GM23338 (cell line): ENCODE data around the gene PHRF1.

Experiments used
- CREB1 ChIP-seq: fragments of 250-450 bp; sonication (Bioruptor Pico); IDR thresholded peaks from 2 replicates; pipeline ENCODE4 v1.5.0; 2020; ENCODE audit warnings: low read depth, mild to moderate bottlenecking, moderate library complexity
- EZH2 ChIP-seq: fragments of 200-600 bp; sonication (generic); IDR thresholded peaks from one replicate; pipeline ENCODE4 v1.8.0; 2017; ENCODE audit warnings: antibody characterized with exemption, mild to moderate bottlenecking, low read depth; ENCODE audit not compliant: unreplicated experiment
- NANOG ChIP-seq: IDR thresholded peaks from 2 replicates; pipeline ENCODE4 v1.6.1; 2016; ENCODE audit warnings: antibody characterized with exemption, borderline replicate concordance
- POLR2AphosphoS5 ChIP-seq: IDR thresholded peaks from 2 replicates; pipeline ENCODE4 v1.6.1; 2016; ENCODE audit warnings: antibody characterized with exemption, low read depth
- ZNF331 ChIP-seq: fragments of 250-450 bp; sonication (Bioruptor Pico); IDR thresholded peaks from 2 replicates; pipeline ENCODE4 v1.5.0; 2020; ENCODE audit warnings: low read depth, mild to moderate bottlenecking, moderate library complexity
- TF ChIP-seq, protein P1 (sequence below), 2 experiments: fragments of 200-600 bp in 1 of 2; sonication (generic) in 1 of 2; conservative IDR thresholded peaks; 2 replicates each; pipeline versions ENCODE4 v1.5.1 to v1.6.1; 2016 to 2017; ENCODE audit warnings: antibody characterized with exemption in 2 of 2, low read depth in 2 of 2, mild to moderate bottlenecking in 2 of 2, moderate library complexity in 1 of 2
- TF ChIP-seq, protein P2 (sequence below): IDR thresholded peaks from one replicate; pipeline ENCODE4 v1.6.1; 2018; ENCODE audit warnings: antibody characterized with exemption; ENCODE audit not compliant: unreplicated experiment

DNA sequence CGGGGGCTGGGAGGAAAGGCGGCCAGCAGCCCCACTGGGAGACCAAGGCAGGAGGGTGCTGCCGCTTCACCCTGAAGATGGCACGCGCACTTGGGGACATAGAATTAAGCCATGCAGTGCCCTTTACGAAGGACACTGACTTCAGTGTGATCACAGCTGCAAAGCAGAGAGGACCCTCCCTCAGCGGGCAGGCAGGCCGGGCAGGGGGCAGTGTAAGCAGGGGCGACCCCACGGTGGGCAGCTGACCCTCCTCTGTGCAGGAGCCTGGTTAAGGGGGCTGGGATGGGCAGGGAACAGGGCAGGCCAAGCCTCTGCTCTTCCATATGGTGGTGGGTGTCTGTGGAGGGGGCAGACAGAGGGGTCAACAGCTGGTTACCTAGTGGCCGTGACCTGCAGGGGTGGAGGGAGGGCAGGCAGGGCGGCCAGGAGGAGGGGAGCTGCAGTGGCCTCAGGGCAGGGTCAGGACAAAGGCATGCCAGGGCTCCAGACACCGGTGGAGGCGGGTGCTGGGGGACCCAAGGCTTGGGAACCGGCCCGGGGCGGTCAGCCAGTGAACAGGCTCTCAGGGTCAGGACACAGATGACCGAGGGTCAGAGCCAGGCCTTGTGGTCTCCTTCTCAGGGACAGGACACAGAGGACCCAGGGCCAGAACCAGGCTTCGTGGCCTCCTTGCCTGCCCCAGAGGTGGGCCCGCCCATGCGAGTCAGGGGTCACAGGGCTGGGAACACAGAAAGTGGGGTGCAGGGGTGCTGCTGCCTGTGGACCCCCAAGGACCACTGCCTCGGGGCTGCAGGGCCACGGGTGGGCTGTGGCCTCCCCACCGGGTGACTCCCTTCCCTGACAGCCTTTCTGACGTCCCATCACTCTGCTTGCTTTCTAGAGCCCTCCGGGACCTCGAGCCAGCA is 22.9 kb upstream of the PHRF1 start:
- TF ChIP-seq, protein P1, sequence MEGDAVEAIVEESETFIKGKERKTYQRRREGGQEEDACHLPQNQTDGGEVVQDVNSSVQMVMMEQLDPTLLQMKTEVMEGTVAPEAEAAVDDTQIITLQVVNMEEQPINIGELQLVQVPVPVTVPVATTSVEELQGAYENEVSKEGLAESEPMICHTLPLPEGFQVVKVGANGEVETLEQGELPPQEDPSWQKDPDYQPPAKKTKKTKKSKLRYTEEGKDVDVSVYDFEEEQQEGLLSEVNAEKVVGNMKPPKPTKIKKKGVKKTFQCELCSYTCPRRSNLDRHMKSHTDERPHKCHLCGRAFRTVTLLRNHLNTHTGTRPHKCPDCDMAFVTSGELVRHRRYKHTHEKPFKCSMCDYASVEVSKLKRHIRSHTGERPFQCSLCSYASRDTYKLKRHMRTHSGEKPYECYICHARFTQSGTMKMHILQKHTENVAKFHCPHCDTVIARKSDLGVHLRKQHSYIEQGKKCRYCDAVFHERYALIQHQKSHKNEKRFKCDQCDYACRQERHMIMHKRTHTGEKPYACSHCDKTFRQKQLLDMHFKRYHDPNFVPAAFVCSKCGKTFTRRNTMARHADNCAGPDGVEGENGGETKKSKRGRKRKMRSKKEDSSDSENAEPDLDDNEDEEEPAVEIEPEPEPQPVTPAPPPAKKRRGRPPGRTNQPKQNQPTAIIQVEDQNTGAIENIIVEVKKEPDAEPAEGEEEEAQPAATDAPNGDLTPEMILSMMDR (conservative IDR thresholded peaks at IDR 0.05; ENCODE audit: low read depth in 2 of 2), result no peak
- TF ChIP-seq POLR2AphosphoS5 (no peak), NANOG (no peak), EZH2 (no peak), CREB1 (no peak), ZNF331 (CRISPR knock-in tag) (no peak)
- TF ChIP-seq, protein P2, sequence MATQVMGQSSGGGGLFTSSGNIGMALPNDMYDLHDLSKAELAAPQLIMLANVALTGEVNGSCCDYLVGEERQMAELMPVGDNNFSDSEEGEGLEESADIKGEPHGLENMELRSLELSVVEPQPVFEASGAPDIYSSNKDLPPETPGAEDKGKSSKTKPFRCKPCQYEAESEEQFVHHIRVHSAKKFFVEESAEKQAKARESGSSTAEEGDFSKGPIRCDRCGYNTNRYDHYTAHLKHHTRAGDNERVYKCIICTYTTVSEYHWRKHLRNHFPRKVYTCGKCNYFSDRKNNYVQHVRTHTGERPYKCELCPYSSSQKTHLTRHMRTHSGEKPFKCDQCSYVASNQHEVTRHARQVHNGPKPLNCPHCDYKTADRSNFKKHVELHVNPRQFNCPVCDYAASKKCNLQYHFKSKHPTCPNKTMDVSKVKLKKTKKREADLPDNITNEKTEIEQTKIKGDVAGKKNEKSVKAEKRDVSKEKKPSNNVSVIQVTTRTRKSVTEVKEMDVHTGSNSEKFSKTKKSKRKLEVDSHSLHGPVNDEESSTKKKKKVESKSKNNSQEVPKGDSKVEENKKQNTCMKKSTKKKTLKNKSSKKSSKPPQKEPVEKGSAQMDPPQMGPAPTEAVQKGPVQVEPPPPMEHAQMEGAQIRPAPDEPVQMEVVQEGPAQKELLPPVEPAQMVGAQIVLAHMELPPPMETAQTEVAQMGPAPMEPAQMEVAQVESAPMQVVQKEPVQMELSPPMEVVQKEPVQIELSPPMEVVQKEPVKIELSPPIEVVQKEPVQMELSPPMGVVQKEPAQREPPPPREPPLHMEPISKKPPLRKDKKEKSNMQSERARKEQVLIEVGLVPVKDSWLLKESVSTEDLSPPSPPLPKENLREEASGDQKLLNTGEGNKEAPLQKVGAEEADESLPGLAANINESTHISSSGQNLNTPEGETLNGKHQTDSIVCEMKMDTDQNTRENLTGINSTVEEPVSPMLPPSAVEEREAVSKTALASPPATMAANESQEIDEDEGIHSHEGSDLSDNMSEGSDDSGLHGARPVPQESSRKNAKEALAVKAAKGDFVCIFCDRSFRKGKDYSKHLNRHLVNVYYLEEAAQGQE, result no peak
